DND-41 (cell line): ENCODE data around the gene CFAP61.

Source experiments
- EZH2 ChIP-seq: IDR thresholded peaks from 3 replicates; pipeline ENCODE4 v1.6.1; 2012; ENCODE audit warnings: borderline replicate concordance, low read depth, mild to moderate bottlenecking, moderate library complexity, low read length, inconsistent platforms; ENCODE audit not compliant: severe bottlenecking
- TF ChIP-seq, protein P1 (sequence below): IDR thresholded peaks from 2 replicates; pipeline ENCODE4 v1.5.1; 2012; ENCODE audit warnings: borderline replicate concordance, low read length, moderate library complexity, mild to moderate bottlenecking; ENCODE audit not compliant: poor library complexity, severe bottlenecking; ENCODE audit errors: extremely low read depth

DNA sequence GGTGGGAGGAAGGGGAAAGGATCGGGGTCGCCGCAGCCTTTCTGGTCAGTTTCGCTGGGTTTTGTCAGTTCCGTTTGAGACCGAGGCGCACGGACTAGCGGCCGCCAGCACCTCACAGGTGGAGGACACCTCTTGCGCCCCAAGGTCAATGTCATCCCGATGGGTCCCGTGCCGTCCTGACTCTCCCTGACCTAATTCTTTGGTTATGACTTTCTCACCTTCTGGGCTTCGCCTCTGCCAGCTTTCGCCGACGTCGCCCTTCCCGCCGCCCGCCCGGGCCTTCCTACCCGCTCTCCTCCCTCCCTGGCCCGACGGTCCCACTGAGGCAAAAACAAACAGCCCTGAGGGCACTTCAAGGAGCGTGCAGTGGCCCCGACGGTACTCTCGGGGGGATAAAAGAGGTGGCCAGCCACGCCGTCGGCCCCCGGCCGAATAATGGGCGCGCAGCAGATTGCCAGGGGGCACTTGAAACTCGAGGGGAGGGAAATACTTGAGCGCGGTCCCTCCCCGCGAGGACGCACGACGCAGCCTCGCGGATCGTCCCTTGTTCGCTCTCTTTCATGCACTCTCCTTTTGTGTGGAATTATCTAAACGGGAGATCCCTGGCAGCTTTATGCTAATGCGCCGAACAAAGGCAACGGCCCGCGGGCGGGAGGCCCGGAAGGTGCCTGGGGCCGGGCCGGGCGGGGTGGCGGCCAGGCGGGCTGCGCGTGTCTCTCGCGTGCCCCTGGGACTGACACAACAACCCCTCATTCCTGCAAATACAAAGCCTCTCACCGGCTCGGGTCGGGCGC, 311.7 kb downstream of the CFAP61 start:
- TF ChIP-seq, protein P1, sequence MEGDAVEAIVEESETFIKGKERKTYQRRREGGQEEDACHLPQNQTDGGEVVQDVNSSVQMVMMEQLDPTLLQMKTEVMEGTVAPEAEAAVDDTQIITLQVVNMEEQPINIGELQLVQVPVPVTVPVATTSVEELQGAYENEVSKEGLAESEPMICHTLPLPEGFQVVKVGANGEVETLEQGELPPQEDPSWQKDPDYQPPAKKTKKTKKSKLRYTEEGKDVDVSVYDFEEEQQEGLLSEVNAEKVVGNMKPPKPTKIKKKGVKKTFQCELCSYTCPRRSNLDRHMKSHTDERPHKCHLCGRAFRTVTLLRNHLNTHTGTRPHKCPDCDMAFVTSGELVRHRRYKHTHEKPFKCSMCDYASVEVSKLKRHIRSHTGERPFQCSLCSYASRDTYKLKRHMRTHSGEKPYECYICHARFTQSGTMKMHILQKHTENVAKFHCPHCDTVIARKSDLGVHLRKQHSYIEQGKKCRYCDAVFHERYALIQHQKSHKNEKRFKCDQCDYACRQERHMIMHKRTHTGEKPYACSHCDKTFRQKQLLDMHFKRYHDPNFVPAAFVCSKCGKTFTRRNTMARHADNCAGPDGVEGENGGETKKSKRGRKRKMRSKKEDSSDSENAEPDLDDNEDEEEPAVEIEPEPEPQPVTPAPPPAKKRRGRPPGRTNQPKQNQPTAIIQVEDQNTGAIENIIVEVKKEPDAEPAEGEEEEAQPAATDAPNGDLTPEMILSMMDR: no peak
- no peak for TF ChIP-seq EZH2
